HL-60 (cell line): ENCODE results near the gene TBX3.

Source experiments
- DNase-seq, 2 experiments: peaks; one replicate each; pipeline ENCODE4 v3.0.0-alpha.2; 2010 to 2020; ENCODE audit warnings: low read depth in 1 of 2, low spot score in 1 of 2
- H3K27ac ChIP-seq: fragments of 250-450 bp; sonication (Bioruptor Pico); replicated peaks from 2 replicates; pipeline ENCODE4 v1.5.1; 2020; ENCODE audit warnings: mild to moderate bottlenecking, moderate library complexity
- H3K27me3 ChIP-seq: fragments of 250-450 bp; sonication (Bioruptor Pico); 2 replicates; pipeline ENCODE4 v1.5.1; 2021; ENCODE audit warnings: mild to moderate bottlenecking, moderate library complexity; ENCODE audit not compliant: insufficient read depth, poor library complexity, severe bottlenecking
- H3K4me3 ChIP-seq: replicated peaks from 2 replicates; pipeline ENCODE4 v1.5.1; 2011; ENCODE audit warnings: mild to moderate bottlenecking, control low read depth, low read length; ENCODE audit not compliant: insufficient read depth
- CTCF ChIP-seq: IDR thresholded peaks from one replicate; pipeline ENCODE4 v1.5.1; 2011; ENCODE audit warnings: low read length, control low read depth, inconsistent platforms; ENCODE audit not compliant: insufficient read depth
- GABPA ChIP-seq: IDR thresholded peaks from 2 replicates; pipeline ENCODE4 v1.6.1; 2012; ENCODE audit warnings: low read depth
- POLR2AphosphoS5 ChIP-seq: IDR thresholded peaks from 2 replicates; pipeline ENCODE4 v1.6.1; 2012; ENCODE audit warnings: low read depth
- REST ChIP-seq: IDR thresholded peaks from 2 replicates; pipeline ENCODE4 v1.6.1; 2012; ENCODE audit warnings: low read depth; ENCODE audit not compliant: insufficient replicate concordance
- SPI1 ChIP-seq: IDR thresholded peaks from 2 replicates; pipeline ENCODE4 v1.6.1; 2012; ENCODE audit warnings: low read depth, mild to moderate bottlenecking, borderline replicate concordance

Gene TBX3

GRCh38 chr12:114685320-114685781, 1.4 kb upstream of the TBX3 start:
- no peak for DNase-seq
- Histone ChIP-seq H3K27ac (no peak overlapping the region), H3K4me3 (no peak overlapping the region), H3K27me3 (peaks cover 72% of the 10 kb centered on the region)
- TF ChIP-seq CTCF (no peak), POLR2AphosphoS5 (no peak), SPI1 (no peak), GABPA (no peak), REST (no peak)

- Histone ChIP-seq H3K4me3 (no peak overlapping the region), H3K27me3 (peaks cover 72% of the 10 kb centered on the region), H3K27ac (no peak overlapping the region)
- TF ChIP-seq CTCF, result no peak
- TF ChIP-seq POLR2AphosphoS5, result no peak
- no peak for TF ChIP-seq SPI1
- no peak for TF ChIP-seq GABPA
- TF ChIP-seq REST, result no peak
- DNase-seq, result no peak
These were observed 897 bp upstream of the TBX3 start for GRCh38 chr12:114684870-114685273.

- Histone ChIP-seq H3K4me3 (no peak overlapping the region), H3K27ac (no peak overlapping the region), H3K27me3 (peaks cover 74% of the 10 kb centered on the region)
These were observed 272 bp downstream of the TBX3 start for GRCh38 chr12:114683709-114684097.

More at GRCh38 chr12:114683709-114684097, 272 bp downstream of the TBX3 start:
- DNase-seq, result no peak
- TF ChIP-seq CTCF, result no peak
- TF ChIP-seq GABPA, result no peak
- TF ChIP-seq SPI1, result no peak
- TF ChIP-seq POLR2AphosphoS5, result no peak
- TF ChIP-seq REST, result no peak
